CD14-positive monocyte (primary cell): ENCODE results near the gene ROBO1. TPM values are rescaled to one million over a fixed set of nuclear protein-coding genes. Genes with fewer than 3 reads are reported as not detected.

ENCODE experiments used
- DNase-seq, 3 donors: peaks; one replicate each; pipeline ENCODE4 v3.0.0-alpha.2; 2011 to 2022
- H2AFZ ChIP-seq: 2 replicates; pipeline ENCODE4 v1.6.0; 2012; ENCODE audit warnings: mild to moderate bottlenecking, low read depth, low read length, inconsistent platforms; ENCODE audit not compliant: insufficient read depth, poor library complexity, severe bottlenecking
- H3K27ac ChIP-seq, 2 donors: 1 replicate in 1 of 2; 2 replicates in 1 of 2; pipeline ENCODE4 v1.5.1; 2012 to 2013; ENCODE audit warnings: low read length in 2 of 2, control low read depth in 1 of 2, inconsistent platforms in 1 of 2, low read depth in 1 of 2, mild to moderate bottlenecking in 1 of 2
- H3K27me3 ChIP-seq, 2 donors: one replicate each; pipeline versions ENCODE4 v1.6.0 to v1.6.1; 2011 to 2013; ENCODE audit warnings: low read length in 2 of 2; ENCODE audit not compliant: control insufficient read depth in 2 of 2, insufficient read depth in 2 of 2
- H3K36me3 ChIP-seq, 2 donors: replicated peaks in 1 of 2; 1 replicate in 1 of 2; 2 replicates in 1 of 2; pipeline versions ENCODE4 v1.5.1 to v1.6.1; 2012 to 2013; ENCODE audit warnings: low read length in 2 of 2, control low read depth in 1 of 2, inconsistent platforms in 1 of 2, mild to moderate bottlenecking in 1 of 2; ENCODE audit not compliant: insufficient read depth in 2 of 2, control insufficient read depth in 1 of 2
- H3K4me1 ChIP-seq, 2 donors: 1 replicate in 1 of 2; 2 replicates in 1 of 2; pipeline versions ENCODE4 v1.5.1 to v1.6.1; 2012 to 2013; ENCODE audit warnings: low read length in 2 of 2, control low read depth in 1 of 2, inconsistent platforms in 1 of 2, mild to moderate bottlenecking in 1 of 2, moderate library complexity in 1 of 2; ENCODE audit not compliant: insufficient read depth in 2 of 2, control insufficient read depth in 1 of 2
- H3K4me2 ChIP-seq: replicated peaks from 2 replicates; pipeline ENCODE3; 2012; ENCODE audit warnings: low read length, moderate library complexity, mild to moderate bottlenecking; ENCODE audit not compliant: poor library complexity, severe bottlenecking; ENCODE audit errors: extremely low read depth
- H3K4me3 ChIP-seq, 3 experiments: fragments of 200-600 bp in 1 of 3; sonication (generic) in 1 of 3; replicated peaks in 1 of 3; 1 replicate in 2 of 3; 2 replicates in 1 of 3; pipeline ENCODE4 v1.5.1; 2011 to 2013; ENCODE audit warnings: low read length in 3 of 3, mild to moderate bottlenecking in 3 of 3, control low read depth in 2 of 3, low read depth in 2 of 3, inconsistent platforms in 1 of 3, moderate library complexity in 1 of 3
- H3K79me2 ChIP-seq: 2 replicates; pipeline ENCODE4 v1.6.0; 2012; ENCODE audit warnings: mild to moderate bottlenecking, control low read depth, inconsistent platforms, low read length, moderate library complexity; ENCODE audit not compliant: insufficient read depth
- H3K9ac ChIP-seq: 2 replicates; pipeline ENCODE4 v1.6.0; 2017; ENCODE audit warnings: low read length, mild to moderate bottlenecking; ENCODE audit not compliant: insufficient read depth, poor library complexity, severe bottlenecking
- H3K9me3 ChIP-seq, 2 donors: replicated peaks in 1 of 2; 1 replicate in 1 of 2; 2 replicates in 1 of 2; pipeline versions ENCODE4 v1.5.1 to v1.6.1; 2012 to 2013; ENCODE audit warnings: low read length in 2 of 2, control low read depth in 1 of 2; ENCODE audit not compliant: control insufficient read depth in 1 of 2, insufficient read depth in 1 of 2
- H4K20me1 ChIP-seq: 2 replicates; pipeline ENCODE4 v1.6.0; 2012; ENCODE audit warnings: mild to moderate bottlenecking, low read length, control low read depth, moderate library complexity; ENCODE audit not compliant: insufficient read depth
- H3K27ac Mint-ChIP-seq, 7 donors: one replicate each; pipeline ENCODE4 v1.8.0; 2020; ENCODE audit warnings: mild to moderate bottlenecking in 7 of 7, mixed read lengths in 7 of 7, moderate library complexity in 6 of 7, inconsistent platforms in 2 of 7
- H3K27me3 Mint-ChIP-seq, 3 donors: one replicate each; pipeline ENCODE4 v1.8.0; 2021 to 2022; ENCODE audit warnings: low read depth in 3 of 3, mild to moderate bottlenecking in 3 of 3, mixed read lengths in 3 of 3, moderate library complexity in 3 of 3, inconsistent platforms in 1 of 3
- H3K36me3 Mint-ChIP-seq, 2 donors: one replicate each; pipeline ENCODE4 v1.8.0; 2020; ENCODE audit warnings: mixed read lengths in 2 of 2, inconsistent platforms in 1 of 2, mild to moderate bottlenecking in 1 of 2
- H3K4me1 Mint-ChIP-seq: one replicate; pipeline ENCODE4 v1.8.0; 2020; ENCODE audit warnings: mild to moderate bottlenecking, mixed read lengths
- H3K4me3 Mint-ChIP-seq, 2 donors: one replicate each; pipeline ENCODE4 v1.8.0; 2020; ENCODE audit warnings: mild to moderate bottlenecking in 2 of 2, mixed read lengths in 2 of 2, moderate library complexity in 1 of 2
- H3K9me3 Mint-ChIP-seq, 7 donors: one replicate each; pipeline ENCODE4 v1.8.0; 2020 to 2022; ENCODE audit warnings: mixed read lengths in 7 of 7, mild to moderate bottlenecking in 6 of 7, moderate library complexity in 6 of 7, inconsistent platforms in 2 of 7
- CTCF ChIP-seq: fragments of 200-600 bp; IDR thresholded peaks from one replicate; pipeline ENCODE4 v1.8.0; 2022; ENCODE audit warnings: antibody characterized with exemption, mild to moderate bottlenecking
- WGBS: methylation state at CpG from one replicate; pipeline ENCODE4 v1.1.5; 2013; ENCODE audit warnings: missing lambda C conversion rate; ENCODE audit not compliant: insufficient coverage; 5-methylcytosine and 5-hydroxymethylcytosine counted together
- intact Hi-C, 2 donors: fragments of 100-400 bp; cut with micrococcal nuclease; formaldehyde crosslinking; loops; one replicate each; pipeline versions ENCODE4 v1.15.0 to v1.15.1; 2023
- polyA plus RNA-seq, 3 donors: library from polyadenylated mRNA; depleted of rRNA in 1 of 3; unstranded in 2 of 3; stranded (reverse) in 1 of 3; fragments of 300-500 nt in 2 of 3; fragments of >200 nt in 1 of 3; fragmentation: Illumina TruSeq in 2 of 3; gene quantifications; 1 replicate in 2 of 3; 2 replicates in 1 of 3; pipeline ENCODE4 v1.2.3, GENCODE V29; 2012 to 2021

The ROBO1 gene
- polyA plus RNA-seq, 3 donors: 0.09 to 0.10 TPM; not detected in 1

- no peak overlapping the region for H3K27ac Mint-ChIP-seq
- no CpG with 5 or more reads among the region's 2 CpGs for WGBS
- Histone ChIP-seq H3K27ac (no peak overlapping the region), H3K4me2 (no peak overlapping the region), H3K4me1 (no peaks in the 10 kb centered on the region), H2AFZ (no peak overlapping the region), H4K20me1 (no peaks in the 10 kb centered on the region), H3K4me3 (no peak overlapping the region), H3K79me2 (no peaks in the 10 kb centered on the region), H3K9ac (no peak overlapping the region), H3K9me3 (no peaks in the 10 kb centered on the region), H3K27me3 (no peaks in the 10 kb centered on the region), H3K36me3 (no peaks in the 10 kb centered on the region)
- H3K4me3 Mint-ChIP-seq: no peak overlapping the region
- intact Hi-C loops: no loop called here
- DNase-seq: no peak
- TF ChIP-seq CTCF: no peak
- H3K4me1 Mint-ChIP-seq: no peaks in the 10 kb centered on the region
- H3K9me3 Mint-ChIP-seq: peaks cover 0 to 3% (median 0%) of the 10 kb centered on the region in 7 donors
- H3K27me3 Mint-ChIP-seq: no peaks in the 10 kb centered on the region
- H3K36me3 Mint-ChIP-seq: no peaks in the 10 kb centered on the region
These were observed 163.1 kb downstream of the ROBO1 start for GRCh38 chr3:79604681-79605080.

GRCh38 chr3:79602385-79602784 lies 165.4 kb downstream of the ROBO1 start:
- Histone ChIP-seq H3K36me3 (no peaks in the 10 kb centered on the region), H3K4me3 (no peak overlapping the region), H3K9ac (no peak overlapping the region), H3K9me3 (peaks cover 0 to 3% of the 10 kb centered on the region in 2 donors), H3K4me2 (no peak overlapping the region), H4K20me1 (no peaks in the 10 kb centered on the region), H3K27me3 (no peaks in the 10 kb centered on the region), H3K4me1 (no peaks in the 10 kb centered on the region), H3K27ac (no peak overlapping the region), H2AFZ (no peak overlapping the region), H3K79me2 (no peaks in the 10 kb centered on the region)
- Mint-ChIP-seq H3K9me3 (peaks cover 0 to 4% (median 0%) of the 10 kb centered on the region in 7 donors), H3K27ac (no peak overlapping the region), H3K36me3 (no peaks in the 10 kb centered on the region), H3K27me3 (peaks cover 0 to 2% (median 0%) of the 10 kb centered on the region in 3 donors), H3K4me3 (no peak overlapping the region), H3K4me1 (no peaks in the 10 kb centered on the region)
- DNase-seq: no peak
- no peak for TF ChIP-seq CTCF
- intact Hi-C loops: no loop called here
